ENCODE results near the gene CCNF.

CCNF gene

GRCh38 chr16:2489581-2489980, 60.3 kb downstream of the CCNF start:
- no peak for DNase-seq (ENCODE audit: low read depth)
- no peak overlapping the region for H3K4me3 ChIP-seq (ENCODE audit: low read length)
- TF ChIP-seq CTCF (conservative IDR thresholded peaks at IDR 0.05; ENCODE audit: low read length) = no peak

- no peak overlapping the region for H3K4me3 ChIP-seq (ENCODE audit: low read length)
- no peak for TF ChIP-seq CTCF (conservative IDR thresholded peaks at IDR 0.05; ENCODE audit: low read length)
- no peak for DNase-seq (ENCODE audit: low read depth)
Observed at GRCh38 chr16:2490190-2491105, 61.2 kb downstream of the CCNF start.

GRCh38 chr16:2492292-2492691, 63.0 kb downstream of the CCNF start:
- no peak overlapping the region for H3K4me3 ChIP-seq (ENCODE audit: low read length)
- no peak for TF ChIP-seq CTCF (conservative IDR thresholded peaks at IDR 0.05; ENCODE audit: low read length)
- no peak for DNase-seq (ENCODE audit: low read depth)

- DNase-seq (ENCODE audit: low read depth) = no peak
- H3K4me3 ChIP-seq (ENCODE audit: low read length) = no peak overlapping the region
- TF ChIP-seq CTCF (conservative IDR thresholded peaks at IDR 0.05; ENCODE audit: low read length) = no peak
Observed at GRCh38 chr16:2493605-2494004, 64.4 kb downstream of the CCNF start.

GRCh38 chr16:2494616-2495015, 65.4 kb downstream of the CCNF start:
- no peak for DNase-seq (ENCODE audit: low read depth)
- H3K4me3 ChIP-seq (ENCODE audit: low read length) = no peak overlapping the region
- TF ChIP-seq CTCF (conservative IDR thresholded peaks at IDR 0.05; ENCODE audit: low read length) = no peak

- no peak overlapping the region for H3K4me3 ChIP-seq (ENCODE audit: low read length)
- no peak for DNase-seq (ENCODE audit: low read depth)
- TF ChIP-seq CTCF (conservative IDR thresholded peaks at IDR 0.05; ENCODE audit: low read length) = no peak
Observed at GRCh38 chr16:2495041-2495440, 65.8 kb downstream of the CCNF start.
